SK-N-SH (cell line): ENCODE data around the gene SLC30A3. TPM values are rescaled to one million over a fixed set of nuclear protein-coding genes. Genes with fewer than 3 reads are reported as not detected.
A peak's percentile ranks its signal among the peaks of the same experiment; 100 is the strongest.

Source experiments
- CTCF ChIA-PET: fragments of 300-600, 350-600 bp; formaldehyde crosslinking; extraction: SDS; loops from one replicate; lab custom pipeline; 2021; lab: Yijun Ruan, JAX
- POLR2A ChIA-PET: fragments of 350-600 bp; sonication (Branson Sonifier 250); formaldehyde crosslinking; extraction: SDS; loops from one replicate; lab custom pipeline; 2020; ENCODE audit warnings: antibody characterized with exemption, inconsistent platforms; lab: Yijun Ruan, JAX
- DNase-seq: peaks from one replicate; pipeline ENCODE4 v3.0.0; 2012
- H2AFZ ChIP-seq: fragments of 200-600 bp; sonication (generic); 2 replicates; pipeline ENCODE4 v1.8.1; 2016; ENCODE audit warnings: antibody characterized with exemption, mild to moderate bottlenecking, low read depth
- H3F3A ChIP-seq: fragments of 200-600 bp; sonication (generic); replicated peaks from 2 replicates; pipeline ENCODE3; 2016; ENCODE audit warnings: antibody characterized with exemption, mild to moderate bottlenecking; ENCODE audit not compliant: insufficient read depth
- H3K27ac ChIP-seq, 2 experiments: fragments of 200-500 bp in 1 of 2; fragments of 200-600 bp in 1 of 2; sonication (Bioruptor generic) in 1 of 2; sonication (generic), shearing (Covaris generic) in 1 of 2; 2 replicates each; pipeline versions ENCODE4 v1.5.1 to v1.6.1; 2014 to 2016; ENCODE audit warnings: low read depth in 2 of 2, inconsistent platforms in 1 of 2, low read length in 1 of 2, mild to moderate bottlenecking in 1 of 2, mixed read lengths in 1 of 2
- H3K27me3 ChIP-seq: fragments of 200-600 bp; sonication (generic), shearing (Covaris generic); 2 replicates; pipeline ENCODE4 v1.6.1; 2016; ENCODE audit warnings: mixed run types; ENCODE audit not compliant: insufficient read depth
- H3K36me3 ChIP-seq, 2 experiments: fragments of 200-500 bp in 1 of 2; fragments of 200-600 bp in 1 of 2; sonication (Bioruptor generic) in 1 of 2; sonication (generic) in 1 of 2; replicated peaks in 1 of 2; 2 replicates each; pipeline versions ENCODE3 to v1.5.1; 2014 to 2016; ENCODE audit warnings: low read length in 1 of 2, mild to moderate bottlenecking in 1 of 2; ENCODE audit not compliant: insufficient read depth in 2 of 2, control insufficient read depth in 1 of 2
- H3K4me1 ChIP-seq, 2 experiments: fragments of 200-500 bp in 1 of 2; fragments of 200-600 bp in 1 of 2; sonication (Bioruptor generic) in 1 of 2; sonication (generic), shearing (Covaris generic) in 1 of 2; 2 replicates each; pipeline versions ENCODE4 v1.5.1 to v1.6.1; 2014 to 2016; ENCODE audit warnings: low read depth in 1 of 2, low read length in 1 of 2, mixed run types in 1 of 2; ENCODE audit not compliant: insufficient read depth in 2 of 2, control insufficient read depth in 1 of 2
- H3K4me2 ChIP-seq: fragments of 200-600 bp; sonication (generic), shearing (Covaris generic); 2 replicates; pipeline ENCODE4 v1.6.1; 2017; ENCODE audit warnings: mixed run types
- H3K4me3 ChIP-seq, 2 experiments: fragments of 200-500 bp in 1 of 2; fragments of 200-600 bp in 1 of 2; sonication (Bioruptor generic) in 1 of 2; sonication (generic), shearing (Covaris generic) in 1 of 2; 2 replicates each; pipeline versions ENCODE4 v1.5.1 to v1.8.1; 2014 to 2016; ENCODE audit warnings: low read depth in 2 of 2, inconsistent platforms in 1 of 2, low read length in 1 of 2, mild to moderate bottlenecking in 1 of 2, mixed read lengths in 1 of 2, moderate library complexity in 1 of 2
- H3K79me2 ChIP-seq: fragments of 200-600 bp; sonication (generic); 2 replicates; pipeline ENCODE4 v1.8.1; 2017; ENCODE audit warnings: mild to moderate bottlenecking; ENCODE audit not compliant: insufficient read depth
- H3K9ac ChIP-seq: fragments of 200-600 bp; sonication (generic); 2 replicates; pipeline ENCODE4 v1.6.1; 2017; ENCODE audit warnings: mixed run types
- H3K9me2 ChIP-seq: fragments of 200-600 bp; sonication (generic); 2 replicates; pipeline ENCODE4 v1.6.1; 2017; ENCODE audit warnings: mixed run types
- H3K9me3 ChIP-seq: fragments of 200-600 bp; sonication (generic); 2 replicates; pipeline ENCODE4 v1.6.1; 2017; ENCODE audit warnings: mixed run types, mild to moderate bottlenecking, moderate library complexity
- H4K20me1 ChIP-seq: fragments of 200-600 bp; sonication (generic); 2 replicates; pipeline ENCODE4 v1.6.1; 2017; ENCODE audit warnings: mild to moderate bottlenecking, mixed run types; ENCODE audit not compliant: insufficient read depth
- CHD2 ChIP-seq: fragments of 150-350 bp; IDR thresholded peaks from 2 replicates; pipeline ENCODE4 v1.6.1; 2018; ENCODE audit warnings: low read length; ENCODE audit not compliant: partially characterized antibody
- CTCF ChIP-seq: fragments of 200-600 bp; sonication (generic); IDR thresholded peaks from 2 replicates; pipeline ENCODE4 v1.6.1; 2017; ENCODE audit warnings: antibody characterized with exemption, mild to moderate bottlenecking, moderate library complexity
- EP300 ChIP-seq, 2 experiments: IDR thresholded peaks; 2 replicates each; pipeline versions ENCODE4 v1.4.0 to v1.6.1; 2012; ENCODE audit warnings: borderline replicate concordance in 1 of 2, low read depth in 1 of 2, low read length in 1 of 2
- EZH2phosphoT487 ChIP-seq: fragments of 200-600 bp; sonication (generic); IDR thresholded peaks from 2 replicates; pipeline ENCODE4 v1.6.1; 2017; ENCODE audit warnings: low read depth, mixed run types, mild to moderate bottlenecking, antibody characterized with exemption, moderate library complexity, borderline replicate concordance
- FOSL2 ChIP-seq: IDR thresholded peaks from 2 replicates; pipeline ENCODE4 v1.4.0; 2012; ENCODE audit warnings: low read depth, mild to moderate bottlenecking, moderate library complexity, borderline replicate concordance
- FOXJ3 ChIP-seq: sonication (generic); formaldehyde crosslinking; IDR thresholded peaks from 2 replicates; pipeline ENCODE4 v1.5.1; 2020; ENCODE audit warnings: mild to moderate bottlenecking, missing genetic modification reagents
- FOXM1 ChIP-seq: IDR thresholded peaks from 2 replicates; pipeline ENCODE4 v1.4.0; 2012; ENCODE audit warnings: low read depth, mild to moderate bottlenecking
- GABPA ChIP-seq: IDR thresholded peaks from 2 replicates; pipeline ENCODE4 v1.4.0; 2012; ENCODE audit warnings: low read depth, mild to moderate bottlenecking
- GATA2 ChIP-seq: sonication (generic); formaldehyde crosslinking; IDR thresholded peaks from 2 replicates; pipeline ENCODE4 v1.5.0; 2020; ENCODE audit warnings: mild to moderate bottlenecking, missing genetic modification reagents
- MEF2A ChIP-seq: IDR thresholded peaks from 2 replicates; pipeline ENCODE4 v1.4.0; 2012; ENCODE audit warnings: low read depth, borderline replicate concordance
- NFIC ChIP-seq: IDR thresholded peaks from 2 replicates; pipeline ENCODE4 v1.4.0; 2012; ENCODE audit warnings: borderline replicate concordance
- NRF1 ChIP-seq: IDR thresholded peaks from 2 replicates; pipeline ENCODE4 v1.6.1; 2012; ENCODE audit warnings: low read depth, mild to moderate bottlenecking, low read length
- RAD21 ChIP-seq: IDR thresholded peaks from 2 replicates; pipeline ENCODE4 v1.6.1; 2012; ENCODE audit warnings: mild to moderate bottlenecking, low read length
- RCOR1 ChIP-seq: fragments of 150-350 bp; IDR thresholded peaks from 2 replicates; pipeline ENCODE4 v1.6.1; 2017; ENCODE audit warnings: antibody characterized with exemption, low read length
- RFX5 ChIP-seq: IDR thresholded peaks from 2 replicates; pipeline ENCODE4 v1.6.1; 2012; ENCODE audit warnings: mild to moderate bottlenecking, improper control_type of control experiment, low read length
- RXRA ChIP-seq: IDR thresholded peaks from 2 replicates; pipeline ENCODE4 v1.4.0; 2012; ENCODE audit warnings: low read depth, mild to moderate bottlenecking, borderline replicate concordance
- SIN3A ChIP-seq: IDR thresholded peaks from 2 replicates; pipeline ENCODE4 v1.6.1; 2012; ENCODE audit warnings: low read depth, mild to moderate bottlenecking, low read length, moderate library complexity, borderline replicate concordance
- SMC3 ChIP-seq: IDR thresholded peaks from 2 replicates; pipeline ENCODE4 v1.6.1; 2012; ENCODE audit warnings: low read depth, low read length, improper control_type of control experiment
- TCF12 ChIP-seq: IDR thresholded peaks from 2 replicates; pipeline ENCODE4 v1.4.0; 2012
- TEAD4 ChIP-seq: IDR thresholded peaks from 2 replicates; pipeline ENCODE4 v1.4.0; 2012; ENCODE audit warnings: mild to moderate bottlenecking, borderline replicate concordance; ENCODE audit not compliant: insufficient read depth
- USF1 ChIP-seq: IDR thresholded peaks from 2 replicates; pipeline ENCODE4 v1.4.0; 2012; ENCODE audit warnings: low read depth, borderline replicate concordance
- WGBS: methylation state at CpG from one replicate; pipeline ENCODE4 v1.1.6; 2017; ENCODE audit warnings: low lambda C conversion rate; 5-methylcytosine and 5-hydroxymethylcytosine counted together
- polyA plus RNA-seq, 3 experiments: library from polyadenylated mRNA; depleted of rRNA; stranded (reverse); fragments of >200 nt; gene quantifications; 2 replicates each; pipeline ENCODE4 v1.2.3, GENCODE V29; 2012
- TF ChIP-seq, protein P1 (sequence below): fragments of 150-350 bp; IDR thresholded peaks from 2 replicates; pipeline ENCODE4 v1.6.1; 2016; ENCODE audit warnings: mild to moderate bottlenecking, low read depth, low read length
- TF ChIP-seq, protein P2 (sequence below): IDR thresholded peaks from 2 replicates; pipeline ENCODE4 v1.4.0; 2012; ENCODE audit warnings: low read depth
- TF ChIP-seq, protein P3 (sequence below): IDR thresholded peaks from 2 replicates; pipeline ENCODE4 v1.4.0; 2012; ENCODE audit warnings: low read depth, borderline replicate concordance
- TF ChIP-seq, protein P4 (sequence below): IDR thresholded peaks from 2 replicates; pipeline ENCODE4 v1.6.1; 2012; ENCODE audit warnings: mild to moderate bottlenecking, low read depth, low read length, moderate library complexity

SLC30A3 gene
- polyA plus RNA-seq, 1 of the 3 experiments (the other 2 are of a cell fraction): 1.1 TPM

- DNase-seq: peak; percentile 91
- Histone ChIP-seq H3K4me2 (peak overlapping the region; percentile 72), H3F3A (peaks cover 17% of the 10 kb centered on the region), H3K9me3 (no peaks in the 10 kb centered on the region), H3K79me2 (no peaks in the 10 kb centered on the region), H3K9ac (no peak overlapping the region), H3K36me3 (no peaks in the 10 kb centered on the region), H3K9me2 (no peaks in the 10 kb centered on the region), H2AFZ (peak overlapping the region; percentile 47; the same call in 1 of the 2 replicates), H3K4me1 (peaks cover 14 to 18% of the 10 kb centered on the region in 2 experiments), H3K27me3 (peaks cover under 1% of the 10 kb centered on the region; the same call in 1 of the 2 replicates), H4K20me1 (no peaks in the 10 kb centered on the region), H3K4me3 (no peak overlapping the region), H3K27ac (peak overlapping the region; percentile 36 to 82)
- 37% methylated on average over 13 of the region's 13 CpGs for WGBS
- ChIA-PET CTCF (interaction anchor here (0.6 to 10.8 kb wide), 9 partner anchors 10 to 293 kb away, joined by 3 to 133 read pairs (median 4); partner anchors contain the start of genes ABHD1 and SLC30A3), POLR2A (interaction anchor here (0.8 to 1.0 kb wide), 2 partner anchors 9 to 27 kb away, joined by 3 to 4 read pairs; partner anchors contain the start of gene TRIM54)
- TF ChIP-seq EP300 (IDR thresholded peaks at IDR 0.05; ENCODE audit: borderline replicate concordance in 1 of 2, low read depth in 1 of 2, low read length in 1 of 2) (peak in 1 of 2 experiments; percentile 29; a peak in 1 of 4 replicates), RCOR1 (no peak), TCF12 (no peak), NRF1 (no peak), SIN3A (no peak), RXRA (no peak), CTCF (no peak), NFIC (no peak), FOSL2 (no peak), MEF2A (no peak), TEAD4 (no peak), RFX5 (no peak), SMC3 (no peak), EZH2phosphoT487 (no peak), FOXJ3 (CRISPR knock-in tag) (no peak), USF1 (no peak), RAD21 (peak; percentile 11; the same call in 1 of the 2 replicates), FOXM1 (no peak), GABPA (no peak), CHD2 (peak; percentile 38), GATA2 (peak; percentile 75)
- TF ChIP-seq, protein P1, sequence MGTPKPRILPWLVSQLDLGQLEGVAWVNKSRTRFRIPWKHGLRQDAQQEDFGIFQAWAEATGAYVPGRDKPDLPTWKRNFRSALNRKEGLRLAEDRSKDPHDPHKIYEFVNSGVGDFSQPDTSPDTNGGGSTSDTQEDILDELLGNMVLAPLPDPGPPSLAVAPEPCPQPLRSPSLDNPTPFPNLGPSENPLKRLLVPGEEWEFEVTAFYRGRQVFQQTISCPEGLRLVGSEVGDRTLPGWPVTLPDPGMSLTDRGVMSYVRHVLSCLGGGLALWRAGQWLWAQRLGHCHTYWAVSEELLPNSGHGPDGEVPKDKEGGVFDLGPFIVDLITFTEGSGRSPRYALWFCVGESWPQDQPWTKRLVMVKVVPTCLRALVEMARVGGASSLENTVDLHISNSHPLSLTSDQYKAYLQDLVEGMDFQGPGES: no peak
- TF ChIP-seq, protein P2, sequence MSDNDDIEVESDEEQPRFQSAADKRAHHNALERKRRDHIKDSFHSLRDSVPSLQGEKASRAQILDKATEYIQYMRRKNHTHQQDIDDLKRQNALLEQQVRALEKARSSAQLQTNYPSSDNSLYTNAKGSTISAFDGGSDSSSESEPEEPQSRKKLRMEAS: no peak
- TF ChIP-seq, protein P3, sequence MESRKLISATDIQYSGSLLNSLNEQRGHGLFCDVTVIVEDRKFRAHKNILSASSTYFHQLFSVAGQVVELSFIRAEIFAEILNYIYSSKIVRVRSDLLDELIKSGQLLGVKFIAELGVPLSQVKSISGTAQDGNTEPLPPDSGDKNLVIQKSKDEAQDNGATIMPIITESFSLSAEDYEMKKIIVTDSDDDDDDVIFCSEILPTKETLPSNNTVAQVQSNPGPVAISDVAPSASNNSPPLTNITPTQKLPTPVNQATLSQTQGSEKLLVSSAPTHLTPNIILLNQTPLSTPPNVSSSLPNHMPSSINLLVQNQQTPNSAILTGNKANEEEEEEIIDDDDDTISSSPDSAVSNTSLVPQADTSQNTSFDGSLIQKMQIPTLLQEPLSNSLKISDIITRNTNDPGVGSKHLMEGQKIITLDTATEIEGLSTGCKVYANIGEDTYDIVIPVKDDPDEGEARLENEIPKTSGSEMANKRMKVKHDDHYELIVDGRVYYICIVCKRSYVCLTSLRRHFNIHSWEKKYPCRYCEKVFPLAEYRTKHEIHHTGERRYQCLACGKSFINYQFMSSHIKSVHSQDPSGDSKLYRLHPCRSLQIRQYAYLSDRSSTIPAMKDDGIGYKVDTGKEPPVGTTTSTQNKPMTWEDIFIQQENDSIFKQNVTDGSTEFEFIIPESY: no peak
- TF ChIP-seq, protein P4, sequence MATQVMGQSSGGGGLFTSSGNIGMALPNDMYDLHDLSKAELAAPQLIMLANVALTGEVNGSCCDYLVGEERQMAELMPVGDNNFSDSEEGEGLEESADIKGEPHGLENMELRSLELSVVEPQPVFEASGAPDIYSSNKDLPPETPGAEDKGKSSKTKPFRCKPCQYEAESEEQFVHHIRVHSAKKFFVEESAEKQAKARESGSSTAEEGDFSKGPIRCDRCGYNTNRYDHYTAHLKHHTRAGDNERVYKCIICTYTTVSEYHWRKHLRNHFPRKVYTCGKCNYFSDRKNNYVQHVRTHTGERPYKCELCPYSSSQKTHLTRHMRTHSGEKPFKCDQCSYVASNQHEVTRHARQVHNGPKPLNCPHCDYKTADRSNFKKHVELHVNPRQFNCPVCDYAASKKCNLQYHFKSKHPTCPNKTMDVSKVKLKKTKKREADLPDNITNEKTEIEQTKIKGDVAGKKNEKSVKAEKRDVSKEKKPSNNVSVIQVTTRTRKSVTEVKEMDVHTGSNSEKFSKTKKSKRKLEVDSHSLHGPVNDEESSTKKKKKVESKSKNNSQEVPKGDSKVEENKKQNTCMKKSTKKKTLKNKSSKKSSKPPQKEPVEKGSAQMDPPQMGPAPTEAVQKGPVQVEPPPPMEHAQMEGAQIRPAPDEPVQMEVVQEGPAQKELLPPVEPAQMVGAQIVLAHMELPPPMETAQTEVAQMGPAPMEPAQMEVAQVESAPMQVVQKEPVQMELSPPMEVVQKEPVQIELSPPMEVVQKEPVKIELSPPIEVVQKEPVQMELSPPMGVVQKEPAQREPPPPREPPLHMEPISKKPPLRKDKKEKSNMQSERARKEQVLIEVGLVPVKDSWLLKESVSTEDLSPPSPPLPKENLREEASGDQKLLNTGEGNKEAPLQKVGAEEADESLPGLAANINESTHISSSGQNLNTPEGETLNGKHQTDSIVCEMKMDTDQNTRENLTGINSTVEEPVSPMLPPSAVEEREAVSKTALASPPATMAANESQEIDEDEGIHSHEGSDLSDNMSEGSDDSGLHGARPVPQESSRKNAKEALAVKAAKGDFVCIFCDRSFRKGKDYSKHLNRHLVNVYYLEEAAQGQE: no peak
Measured at GRCh38 chr2:27255187-27255586, 7.7 kb downstream of the SLC30A3 start.
